PC-3 (cell line): Measurements from ENCODE around the gene MGAM2.

ENCODE experiments used
- CTCF ChIP-seq: fragments of 300-600 bp; sonication (generic); conservative IDR thresholded peaks from 2 replicates; pipeline ENCODE4 v1.5.1; 2017; ENCODE audit warnings: antibody characterized with exemption, low read depth, mild to moderate bottlenecking, low read length
- EZH2 ChIP-seq: fragments of 300-600 bp; sonication (generic); IDR thresholded peaks from one replicate; pipeline ENCODE4 v1.6.1; 2017; ENCODE audit warnings: antibody characterized with exemption, mild to moderate bottlenecking, low read length; ENCODE audit not compliant: unreplicated experiment
- EZH2phosphoT487 ChIP-seq: fragments of 300-600 bp; sonication (generic); IDR thresholded peaks from 2 replicates; pipeline ENCODE4 v1.6.1; 2018; ENCODE audit warnings: mild to moderate bottlenecking, antibody characterized with exemption, low read length, borderline replicate concordance

GRCh38 chr7:142161921-142162320 is 50.4 kb downstream of the MGAM2 start:
- TF ChIP-seq CTCF (no peak), EZH2 (no peak), EZH2phosphoT487 (no peak)
